HepG2 (cell line): Measurements from ENCODE around the gene SSR2. TPM values are rescaled to one million over a fixed set of nuclear protein-coding genes. Genes with fewer than 3 reads are reported as not detected.

Experiments used
- CBFB ChIP-seq: sonication (generic); formaldehyde crosslinking; IDR thresholded peaks from 2 replicates; pipeline ENCODE4 v1.4.0; 2020; ENCODE audit warnings: missing genetic modification reagents
- CHCHD3 ChIP-seq: sonication (generic); formaldehyde crosslinking; IDR thresholded peaks from 2 replicates; pipeline ENCODE4 v1.8.0; 2022; ENCODE audit warnings: mild to moderate bottlenecking, missing genetic modification reagents, moderate library complexity
- FOXK1 ChIP-seq: sonication (generic); formaldehyde crosslinking; IDR thresholded peaks from 2 replicates; pipeline ENCODE4 v1.4.0; 2020; ENCODE audit warnings: low read depth, missing genetic modification reagents, borderline replicate concordance
- HCFC1 ChIP-seq: fragments of 150-350 bp; IDR thresholded peaks from 2 replicates; pipeline ENCODE4 v1.6.1; 2014; ENCODE audit warnings: low read depth, low read length
- IKZF4 ChIP-seq: sonication (generic); formaldehyde crosslinking; IDR thresholded peaks from 2 replicates; pipeline ENCODE4 v1.5.1; 2020; ENCODE audit warnings: borderline replicate concordance, mild to moderate bottlenecking, low read depth, missing genetic modification reagents; ENCODE audit errors: not compliant biosample characterization
- IRF2 ChIP-seq: IDR thresholded peaks from 2 replicates; pipeline ENCODE4 v1.6.1; 2018; ENCODE audit warnings: missing genetic modification reagents, missing compliant biosample characterization
- KDM4B ChIP-seq: sonication (generic); formaldehyde crosslinking; IDR thresholded peaks from 2 replicates; pipeline ENCODE4 v1.4.0; 2020; ENCODE audit warnings: missing genetic modification reagents
- KDM6A ChIP-seq: IDR thresholded peaks from 2 replicates; pipeline ENCODE4 v1.6.1; 2016; ENCODE audit warnings: low read depth
- KMT2B ChIP-seq: IDR thresholded peaks from 2 replicates; pipeline ENCODE4 v1.6.1; 2016; ENCODE audit warnings: missing genetic modification reagents, missing compliant biosample characterization
- MXD3 ChIP-seq: IDR thresholded peaks from 2 replicates; pipeline ENCODE4 v1.6.1; 2016; ENCODE audit warnings: mild to moderate bottlenecking, missing biosample characterization, missing genetic modification reagents
- NFRKB ChIP-seq: fragments of 450-650 bp; IDR thresholded peaks from 2 replicates; pipeline ENCODE4 v1.6.1; 2017
- PAX8 ChIP-seq: sonication (generic); formaldehyde crosslinking; IDR thresholded peaks from 2 replicates; pipeline ENCODE4 v1.8.0; 2022; ENCODE audit warnings: mild to moderate bottlenecking, missing genetic modification reagents, borderline replicate concordance
- RNF2 ChIP-seq: fragments of 450-650 bp; conservative IDR thresholded peaks from 2 replicates; pipeline ENCODE4 v1.6.1; 2016; ENCODE audit warnings: low read depth
- SALL2 ChIP-seq: sonication (generic); formaldehyde crosslinking; IDR thresholded peaks from 2 replicates; pipeline ENCODE4 v1.8.1; 2023; ENCODE audit warnings: mild to moderate bottlenecking, missing genetic modification reagents, inconsistent platforms
- SIN3A ChIP-seq: IDR thresholded peaks from 2 replicates; pipeline ENCODE4 v1.6.1; 2011; ENCODE audit warnings: low read depth, mild to moderate bottlenecking, control low read depth, low read length, borderline replicate concordance
- SIX4 ChIP-seq: sonication (generic); formaldehyde crosslinking; IDR thresholded peaks from 2 replicates; pipeline ENCODE4 v1.4.0; 2020; ENCODE audit warnings: missing genetic modification reagents
- TCF7L2 ChIP-seq: IDR thresholded peaks from 2 replicates; pipeline ENCODE4 v1.6.1; 2011; ENCODE audit warnings: mild to moderate bottlenecking, low read depth, low read length, moderate library complexity
- TFDP2 ChIP-seq: sonication (generic); formaldehyde crosslinking; IDR thresholded peaks from 2 replicates; pipeline ENCODE4 v1.4.0; 2020; ENCODE audit warnings: missing genetic modification reagents
- TRIM24 ChIP-seq: sonication (generic); formaldehyde crosslinking; IDR thresholded peaks from 2 replicates; pipeline ENCODE4 v1.8.0; 2022; ENCODE audit warnings: mild to moderate bottlenecking, missing genetic modification reagents
- ZNF24 ChIP-seq: fragments of 450-650 bp; IDR thresholded peaks from 2 replicates; pipeline ENCODE4 v1.6.1; 2017; ENCODE audit warnings: antibody characterized with exemption, mild to moderate bottlenecking
- ZNF253 ChIP-seq: sonication (generic); formaldehyde crosslinking; IDR thresholded peaks from 2 replicates; pipeline ENCODE4 v1.8.0; 2022; ENCODE audit warnings: mild to moderate bottlenecking, missing genetic modification reagents, borderline replicate concordance
- ZNF619 ChIP-seq: sonication (generic); formaldehyde crosslinking; IDR thresholded peaks from 2 replicates; pipeline ENCODE4 v1.4.0; 2020; ENCODE audit warnings: mild to moderate bottlenecking, missing genetic modification reagents
- ZNF713 ChIP-seq: sonication (generic); formaldehyde crosslinking; IDR thresholded peaks from 2 replicates; pipeline ENCODE4 v1.4.0; 2020; ENCODE audit warnings: mild to moderate bottlenecking, missing genetic modification reagents
- ZNF75D ChIP-seq: sonication (generic); formaldehyde crosslinking; IDR thresholded peaks from 2 replicates; pipeline ENCODE4 v1.8.1; 2023; ENCODE audit warnings: missing genetic modification reagents, mild to moderate bottlenecking, borderline replicate concordance
- ZNF781 ChIP-seq: sonication (generic); formaldehyde crosslinking; IDR thresholded peaks from 2 replicates; pipeline ENCODE4 v1.5.1; 2020; ENCODE audit warnings: borderline replicate concordance, mild to moderate bottlenecking, missing genetic modification reagents; ENCODE audit errors: not compliant biosample characterization
- ZNF83 ChIP-seq: sonication (generic); formaldehyde crosslinking; IDR thresholded peaks from 2 replicates; pipeline ENCODE4 v1.4.0; 2020; ENCODE audit warnings: missing genetic modification reagents, mild to moderate bottlenecking, borderline replicate concordance
- polyA plus RNA-seq, 8 experiments: library from polyadenylated mRNA; depleted of rRNA in 3 of 8; stranded (reverse) in 7 of 8; unstranded in 1 of 8; fragments of >200 nt; fragmentation: Illumina TruSeq in 4 of 8; extraction: Trizol in 4 of 8; gene quantifications; 2 replicates each; pipeline versions ENCODE4 v1.2.1 to v1.2.3, GENCODE V29; 2011 to 2016; ENCODE audit warnings: low read depth in 4 of 8, missing spikeins in 1 of 8, mixed read lengths in 1 of 8; ENCODE audit not compliant: insufficient read depth in 1 of 8
- total RNA-seq, 5 experiments: library from RNA; depleted of rRNA; stranded (reverse); fragments of >200 nt; fragmentation: Illumina TruSeq; extraction: Trizol; gene quantifications; 2 replicates each; pipeline ENCODE4 v1.2.3, GENCODE V29; 2016; ENCODE audit warnings: low read depth in 1 of 5
- TF ChIP-seq, protein P1 (sequence below): sonication (generic); formaldehyde crosslinking; IDR thresholded peaks from 2 replicates; pipeline ENCODE4 v1.4.0; 2020; ENCODE audit warnings: missing genetic modification reagents, borderline replicate concordance
- TF ChIP-seq, protein P2 (sequence below): sonication (generic); formaldehyde crosslinking; IDR thresholded peaks from 2 replicates; pipeline ENCODE4 v1.5.0; 2020; ENCODE audit warnings: missing genetic modification reagents, mild to moderate bottlenecking, borderline replicate concordance

The SSR2 gene
- total and polyA plus RNA-seq, 2 of the 13 experiments (the other 11 are each of a cell fraction or from before 2014, with no cell fraction given): 284 to 461 TPM

GRCh38 chr1:155967341-155968050 lies 53.3 kb downstream of the SSR2 start (continued):
- TF ChIP-seq IKZF4 (no peak), ZNF253 (CRISPR knock-in tag) (no peak), SALL2 (CRISPR knock-in tag) (no peak), ZNF781 (CRISPR knock-in tag) (no peak), KDM6A (CRISPR knock-in tag) (peak; percentile 57; the same call in 1 of the 2 replicates), NFRKB (no peak), KMT2B (CRISPR knock-in tag) (peak; percentile 63; the same call in 1 of the 2 replicates), SIX4 (CRISPR knock-in tag) (no peak), ZNF24 (no peak), FOXK1 (peak; percentile 87; the same call in 1 of the 2 replicates), TRIM24 (CRISPR knock-in tag) (no peak), ZNF619 (CRISPR knock-in tag) (no peak), KDM4B (no peak), ZNF83 (no peak), ZNF75D (CRISPR knock-in tag) (no peak), CBFB (CRISPR knock-in tag) (no peak), SIN3A (no peak), IRF2 (CRISPR knock-in tag) (peak; percentile 78), RNF2 (peak; percentile 47; the same call in 1 of the 2 replicates), ZNF713 (CRISPR knock-in tag) (no peak), CHCHD3 (CRISPR knock-in tag) (no peak), TFDP2 (CRISPR knock-in tag) (peak; percentile 78), HCFC1 (no peak), PAX8 (no peak), MXD3 (CRISPR knock-in tag) (peak; percentile 44; the same call in 1 of the 2 replicates), TCF7L2 (no peak)
- TF ChIP-seq, protein P1, sequence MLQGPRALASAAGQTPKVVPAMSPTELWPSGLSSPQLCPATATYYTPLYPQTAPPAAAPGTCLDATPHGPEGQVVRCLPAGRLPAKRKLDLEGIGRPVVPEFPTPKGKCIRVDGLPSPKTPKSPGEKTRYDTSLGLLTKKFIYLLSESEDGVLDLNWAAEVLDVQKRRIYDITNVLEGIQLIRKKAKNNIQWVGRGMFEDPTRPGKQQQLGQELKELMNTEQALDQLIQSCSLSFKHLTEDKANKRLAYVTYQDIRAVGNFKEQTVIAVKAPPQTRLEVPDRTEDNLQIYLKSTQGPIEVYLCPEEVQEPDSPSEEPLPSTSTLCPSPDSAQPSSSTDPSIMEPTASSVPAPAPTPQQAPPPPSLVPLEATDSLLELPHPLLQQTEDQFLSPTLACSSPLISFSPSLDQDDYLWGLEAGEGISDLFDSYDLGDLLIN (CRISPR knock-in tag): no peak
- TF ChIP-seq, protein P2, sequence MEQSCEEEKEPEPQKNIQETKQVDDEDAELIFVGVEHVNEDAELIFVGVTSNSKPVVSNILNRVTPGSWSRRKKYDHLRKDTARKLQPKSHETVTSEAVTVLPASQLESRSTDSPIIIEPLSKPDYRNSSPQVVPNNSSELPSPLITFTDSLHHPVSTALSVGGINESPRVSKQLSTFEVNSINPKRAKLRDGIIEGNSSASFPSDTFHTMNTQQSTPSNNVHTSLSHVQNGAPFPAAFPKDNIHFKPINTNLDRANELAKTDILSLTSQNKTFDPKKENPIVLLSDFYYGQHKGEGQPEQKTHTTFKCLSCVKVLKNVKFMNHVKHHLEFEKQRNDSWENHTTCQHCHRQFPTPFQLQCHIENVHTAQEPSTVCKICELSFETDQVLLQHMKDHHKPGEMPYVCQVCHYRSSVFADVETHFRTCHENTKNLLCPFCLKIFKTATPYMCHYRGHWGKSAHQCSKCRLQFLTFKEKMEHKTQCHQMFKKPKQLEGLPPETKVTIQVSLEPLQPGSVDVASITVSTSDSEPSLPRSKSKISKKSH (CRISPR knock-in tag): peak; percentile 87
